HG03025 (cell line): ENCODE measurements around the gene FERMT3.
A peak's percentile ranks its signal among the peaks of the same experiment; 100 is the strongest.

ENCODE experiments used
- ATAC-seq: cut with Tn5 transposase; IDR thresholded peaks from one replicate; pipeline ENCODE4 v1.9.1; 2021; ENCODE audit warnings: mild to moderate bottlenecking, moderate library complexity; ENCODE audit not compliant: unreplicated experiment, low FRiP score

The FERMT3 gene

GRCh38 chr11:64185693-64186491 is 20.6 kb upstream of the FERMT3 start, which contains the start of gene STIP1:
TSS of gene STIP1 (plus strand) at chr11:64186171. CDS start at chr11:64186262, 91 bp downstream.
- ATAC-seq, result peak; percentile 86

GRCh38 chr11:64186492-64187165 is 19.9 kb upstream of the FERMT3 start:
- no peak for ATAC-seq

- ATAC-seq, result no peak
Measured at GRCh38 chr11:64192434-64192833, 14.1 kb upstream of the FERMT3 start.

DNA sequence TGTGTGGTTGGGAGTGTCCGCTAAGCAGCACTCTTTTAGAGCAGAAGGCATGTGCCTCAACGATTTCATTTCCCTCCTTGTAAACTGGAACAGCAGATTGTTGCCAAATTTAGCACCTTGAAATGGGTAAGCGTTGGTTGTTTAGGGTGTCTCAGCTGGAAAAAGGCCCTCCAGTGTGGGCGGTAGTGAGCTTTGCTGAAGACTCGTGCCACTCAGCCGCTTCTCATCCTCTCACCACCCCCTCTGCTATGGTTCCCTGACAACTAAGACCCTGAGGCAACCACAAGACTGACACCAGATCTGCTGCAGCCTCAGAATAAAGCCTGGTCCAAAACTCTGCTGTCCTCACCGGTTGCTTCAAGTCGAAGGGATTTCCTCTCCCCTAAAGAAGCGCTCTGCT is 9.9 kb upstream of the FERMT3 start:
- no peak for ATAC-seq

- ATAC-seq, result no peak
Measured at GRCh38 chr11:64198511-64198910, 8.0 kb upstream of the FERMT3 start.

GRCh38 chr11:64201543-64201942 is 5.0 kb upstream of the FERMT3 start:
- no peak for ATAC-seq

GRCh38 chr11:64202992-64203391 is 3.5 kb upstream of the FERMT3 start:
- no peak for ATAC-seq

DNA sequence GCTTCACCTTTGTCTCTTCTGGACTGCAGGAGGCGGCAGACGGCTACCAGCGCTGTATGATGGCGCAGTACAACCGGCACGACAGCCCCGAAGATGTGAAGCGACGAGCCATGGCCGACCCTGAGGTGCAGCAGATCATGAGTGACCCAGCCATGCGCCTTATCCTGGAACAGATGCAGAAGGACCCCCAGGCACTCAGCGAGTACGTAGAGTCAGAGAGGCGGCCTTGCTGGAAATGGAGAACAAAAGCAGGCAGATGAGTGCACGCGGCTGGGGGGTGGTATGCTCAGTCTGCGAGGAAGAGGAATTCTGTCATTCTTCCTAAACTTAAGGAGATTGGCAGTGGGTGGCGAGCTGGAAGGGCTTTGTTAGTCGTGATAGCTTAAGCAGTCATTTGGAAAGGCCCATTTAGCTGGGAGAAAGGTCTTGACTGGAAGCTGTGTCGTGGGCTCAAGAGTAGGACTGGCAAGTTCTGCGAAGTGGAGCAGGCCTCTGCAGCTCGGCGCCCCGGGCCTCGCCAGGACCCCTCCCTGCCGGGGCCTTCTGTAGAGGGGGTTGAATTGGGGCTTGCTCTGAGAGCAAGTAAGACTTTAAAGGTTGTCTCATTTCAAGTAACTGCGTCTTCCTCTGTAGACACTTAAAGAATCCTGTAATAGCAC is 3.0 kb upstream of the FERMT3 start:
- ATAC-seq, result no peak

DNA sequence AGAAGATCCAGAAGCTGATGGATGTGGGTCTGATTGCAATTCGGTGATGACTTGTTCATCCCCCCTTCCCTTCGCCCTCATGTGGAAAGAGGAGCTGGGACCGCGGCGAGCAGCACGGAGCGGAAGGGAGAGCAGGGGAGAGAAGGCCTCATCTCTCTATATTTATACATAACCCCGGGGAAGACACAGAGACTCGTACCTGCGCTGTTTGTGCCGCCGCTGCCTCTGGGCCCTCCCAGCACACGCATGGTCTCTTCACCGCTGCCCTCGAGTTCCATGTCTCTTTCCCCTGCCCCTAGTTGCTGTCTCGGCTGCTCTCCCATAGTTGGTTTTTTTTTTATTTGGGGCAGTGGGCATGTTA is 2.5 kb upstream of the FERMT3 start:
- no peak for ATAC-seq

- ATAC-seq, result no peak
Measured at GRCh38 chr11:64204464-64204989, 2.0 kb upstream of the FERMT3 start.

DNA sequence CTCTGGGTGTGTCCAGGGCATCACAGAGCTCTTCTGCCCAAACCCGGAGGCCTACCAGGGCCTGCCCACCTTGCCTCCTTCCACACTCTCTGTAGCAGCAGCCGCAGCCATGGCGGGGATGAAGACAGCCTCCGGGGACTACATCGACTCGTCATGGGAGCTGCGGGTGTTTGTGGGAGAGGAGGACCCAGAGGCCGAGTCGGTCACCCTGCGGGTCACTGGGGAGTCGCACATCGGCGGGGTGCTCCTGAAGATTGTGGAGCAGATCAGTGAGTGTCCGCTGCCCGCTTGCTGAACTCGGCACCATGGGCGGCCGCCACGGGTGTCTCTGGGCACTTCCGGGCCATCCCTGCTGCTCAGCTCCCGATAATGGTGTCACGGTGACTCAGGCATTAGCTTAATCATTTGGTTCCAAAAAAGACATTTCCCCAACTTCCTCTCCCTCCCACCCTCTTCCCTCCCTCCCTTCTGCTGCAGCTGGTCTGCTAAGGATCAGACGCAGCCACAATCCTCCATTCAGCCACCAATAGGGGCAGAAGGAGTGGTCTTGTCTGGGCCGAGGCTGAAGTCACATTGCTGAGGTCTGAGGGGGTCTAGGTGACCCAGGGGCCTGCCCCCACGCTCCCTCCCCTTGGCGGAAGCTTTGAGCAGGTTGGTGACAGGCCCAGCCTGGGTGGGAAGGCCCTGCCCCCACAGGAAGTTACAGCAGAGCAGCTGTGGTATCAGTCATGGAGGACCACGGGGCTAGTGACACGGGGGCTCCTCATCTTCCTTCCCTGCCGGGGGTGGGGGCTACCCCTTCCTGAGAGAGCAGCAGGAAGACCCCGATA is 950 bp downstream of the FERMT3 start:
- ATAC-seq, result peak; percentile 40

GRCh38 chr11:64208086-64208795 is 1.7 kb downstream of the FERMT3 start:
- ATAC-seq, result no peak

DNA sequence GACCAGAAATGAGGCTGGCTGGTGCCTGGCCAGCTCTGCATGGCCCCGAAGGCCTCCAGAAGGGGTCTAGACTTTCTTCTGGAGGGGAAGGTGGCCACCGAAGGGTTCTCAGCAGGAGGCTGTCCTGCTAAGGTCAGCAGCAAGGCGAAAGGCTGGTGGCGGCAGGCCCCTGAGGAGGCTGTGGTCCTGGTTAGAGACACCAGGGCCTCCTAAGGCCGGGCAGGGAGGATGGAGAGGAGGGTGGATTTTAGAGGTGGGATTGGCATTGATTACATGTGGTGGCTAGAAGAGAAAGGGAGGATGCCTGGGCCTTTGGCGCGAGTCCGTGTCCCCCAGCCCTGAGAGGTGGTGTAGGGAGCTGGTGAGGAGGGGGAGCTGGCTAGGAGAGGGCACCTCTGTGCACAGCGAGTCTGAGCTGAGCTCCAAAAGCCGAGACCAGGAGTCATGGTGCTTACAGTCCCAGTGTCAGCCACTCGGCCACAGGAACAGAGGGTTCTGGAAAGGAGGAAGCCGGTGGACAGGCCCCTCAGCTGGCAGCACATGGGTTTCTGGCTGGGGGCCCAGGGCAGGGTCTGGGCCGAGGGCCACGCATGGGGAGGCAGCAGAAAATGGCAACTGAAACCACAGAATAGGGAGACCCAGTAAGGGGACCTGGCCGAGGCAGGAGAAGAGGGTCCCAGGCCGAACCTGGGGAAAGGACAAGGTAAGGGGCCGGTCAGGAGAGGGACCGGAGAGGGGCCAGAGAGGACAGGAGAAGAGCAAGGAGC is 2.5 kb downstream of the FERMT3 start:
- ATAC-seq, result no peak

GRCh38 chr11:64209563-64209843 is 3.0 kb downstream of the FERMT3 start:
- ATAC-seq, result no peak

- no peak for ATAC-seq
Measured at GRCh38 chr11:64210301-64211020, 3.9 kb downstream of the FERMT3 start.

GRCh38 chr11:64211181-64211872 is 4.8 kb downstream of the FERMT3 start:
- no peak for ATAC-seq

GRCh38 chr11:64216879-64217278 is 10.4 kb downstream of the FERMT3 start:
- ATAC-seq, result no peak
